KMS-11 (cell line): ENCODE results near the gene ZNF219.

ENCODE experiments used
- H2AFZ ChIP-seq: fragments of 200-600 bp; sonication (generic); 2 replicates; pipeline ENCODE4 v1.6.1; 2016; ENCODE audit warnings: antibody characterized with exemption, mixed run types, low read depth
- H3K27ac ChIP-seq: fragments of 200-600 bp; sonication (generic); 2 replicates; pipeline ENCODE4 v1.6.1; 2016; ENCODE audit warnings: mild to moderate bottlenecking, mixed run types
- H3K27me3 ChIP-seq: fragments of 200-600 bp; sonication (generic); 2 replicates; pipeline ENCODE4 v1.6.1; 2017; ENCODE audit warnings: mild to moderate bottlenecking, low read depth, mixed run types, moderate library complexity; ENCODE audit not compliant: insufficient read depth
- H3K36me3 ChIP-seq: fragments of 200-600 bp; sonication (generic); 2 replicates; pipeline ENCODE4 v1.6.1; 2017; ENCODE audit warnings: mild to moderate bottlenecking, mixed run types; ENCODE audit not compliant: insufficient read depth
- H3K4me1 ChIP-seq: fragments of 200-600 bp; sonication (generic); 2 replicates; pipeline ENCODE4 v1.6.1; 2016; ENCODE audit warnings: mild to moderate bottlenecking, low read depth, mixed run types; ENCODE audit not compliant: poor library complexity, severe bottlenecking
- H3K4me2 ChIP-seq: fragments of 200-600 bp; sonication (generic); 2 replicates; pipeline ENCODE4 v1.7.0; 2016; ENCODE audit warnings: mild to moderate bottlenecking, mixed run types
- H3K4me3 ChIP-seq: fragments of 200-600 bp; sonication (generic); IDR thresholded peaks from 2 replicates; pipeline ENCODE4 v1.6.1; 2017; ENCODE audit warnings: low read depth, low read length, mixed read lengths; ENCODE audit not compliant: insufficient read depth
- H3K79me2 ChIP-seq: fragments of 200-600 bp; sonication (generic); 2 replicates; pipeline ENCODE4 v1.6.1; 2016; ENCODE audit warnings: low read depth, mixed run types; ENCODE audit not compliant: insufficient read depth
- H3K9ac ChIP-seq: fragments of 200-600 bp; sonication (generic); 2 replicates; pipeline ENCODE4 v1.6.1; 2016; ENCODE audit warnings: mild to moderate bottlenecking, mixed run types
- H4K20me1 ChIP-seq: fragments of 200-600 bp; sonication (generic); 2 replicates; pipeline ENCODE4 v1.6.1; 2016; ENCODE audit warnings: mild to moderate bottlenecking, mixed run types; ENCODE audit not compliant: insufficient read depth
- CTCF ChIP-seq: fragments of 200-600 bp; sonication (generic); conservative IDR thresholded peaks from 2 replicates; pipeline ENCODE4 v1.6.1; 2017; ENCODE audit warnings: low read depth, mild to moderate bottlenecking, antibody characterized with exemption, low read length, moderate library complexity, mixed read lengths

ZNF219 gene

GRCh38 chr14:21066882-21067502 lies 31.5 kb downstream of the ZNF219 start:
- Histone ChIP-seq H3K79me2 (no peaks in the 10 kb centered on the region), H3K4me1 (peaks cover 9% of the 10 kb centered on the region), H3K27me3 (no peaks in the 10 kb centered on the region), H3K27ac (no peak overlapping the region), H3K4me3 (no peak overlapping the region), H3K4me2 (no peak overlapping the region), H2AFZ (no peak overlapping the region), H3K9ac (no peak overlapping the region), H3K36me3 (no peaks in the 10 kb centered on the region), H4K20me1 (no peaks in the 10 kb centered on the region)
- no peak for TF ChIP-seq CTCF

GRCh38 chr14:21063479-21063878 lies 35.0 kb downstream of the ZNF219 start:
- no peaks in the 10 kb centered on the region for H4K20me1 ChIP-seq
- H2AFZ ChIP-seq = no peak overlapping the region
- no peaks in the 10 kb centered on the region for H3K79me2 ChIP-seq
- H3K27me3 ChIP-seq = no peaks in the 10 kb centered on the region
- H3K27ac ChIP-seq = no peak overlapping the region
- no peak overlapping the region for H3K4me2 ChIP-seq
- no peak for TF ChIP-seq CTCF
- peaks cover 5% of the 10 kb centered on the region for H3K4me1 ChIP-seq
- no peaks in the 10 kb centered on the region for H3K36me3 ChIP-seq
- H3K9ac ChIP-seq = no peak overlapping the region
- H3K4me3 ChIP-seq = no peak overlapping the region

GRCh38 chr14:21061347-21061668 lies 37.1 kb downstream of the ZNF219 start:
- Histone ChIP-seq H3K9ac (no peak overlapping the region), H3K4me1 (no peaks in the 10 kb centered on the region), H4K20me1 (no peaks in the 10 kb centered on the region), H2AFZ (no peak overlapping the region), H3K27me3 (no peaks in the 10 kb centered on the region), H3K79me2 (no peaks in the 10 kb centered on the region), H3K27ac (no peak overlapping the region), H3K4me2 (no peak overlapping the region), H3K4me3 (no peak overlapping the region), H3K36me3 (no peaks in the 10 kb centered on the region)
- no peak for TF ChIP-seq CTCF

GRCh38 chr14:21060614-21061346 lies 37.7 kb downstream of the ZNF219 start:
- Histone ChIP-seq H3K27me3 (no peaks in the 10 kb centered on the region), H3K36me3 (no peaks in the 10 kb centered on the region), H3K4me3 (no peak overlapping the region), H4K20me1 (no peaks in the 10 kb centered on the region), H3K4me1 (no peaks in the 10 kb centered on the region), H3K9ac (no peak overlapping the region), H3K27ac (no peak overlapping the region), H3K79me2 (no peaks in the 10 kb centered on the region), H2AFZ (no peak overlapping the region), H3K4me2 (no peak overlapping the region)
- TF ChIP-seq CTCF = no peak
